GM12878 (cell line): ENCODE results near the gene SSPN. TPM values are rescaled to one million over a fixed set of nuclear protein-coding genes. Genes with fewer than 3 reads are reported as not detected.
A peak's percentile ranks its signal among the peaks of the same experiment; 100 is the strongest.

Experiments used
- CHD2 ChIP-seq: IDR thresholded peaks from 2 replicates; pipeline ENCODE4 v1.6.1; 2011; ENCODE audit warnings: low read depth, low read length, improper control_type of control experiment, borderline replicate concordance
- FOXM1 ChIP-seq: IDR thresholded peaks from 2 replicates; pipeline ENCODE4 v1.6.1; 2012; ENCODE audit warnings: low read depth, mild to moderate bottlenecking, inconsistent platforms, low read length, moderate library complexity
- IRF4 ChIP-seq: IDR thresholded peaks from 2 replicates; pipeline ENCODE4 v1.6.1; 2011; ENCODE audit warnings: low read depth, low read length
- MEF2B ChIP-seq: fragments of 450-650 bp; IDR thresholded peaks from 2 replicates; pipeline ENCODE4 v1.6.1; 2018; ENCODE audit warnings: mild to moderate bottlenecking, moderate library complexity; ENCODE audit not compliant: partially characterized antibody, poor library complexity, severe bottlenecking
- MTA2 ChIP-seq: fragments of 450-650 bp; IDR thresholded peaks from 2 replicates; pipeline ENCODE4 v1.6.1; 2016; ENCODE audit warnings: low read depth, mild to moderate bottlenecking, moderate library complexity
- MTA3 ChIP-seq: IDR thresholded peaks from 2 replicates; pipeline ENCODE4 v1.6.1; 2012; ENCODE audit warnings: low read length, inconsistent platforms, borderline replicate concordance
- NR2C1 ChIP-seq: fragments of 450-650 bp; IDR thresholded peaks from 2 replicates; pipeline ENCODE4 v1.6.1; 2017; ENCODE audit warnings: antibody characterized with exemption, mild to moderate bottlenecking, moderate library complexity
- POLR2A ChIP-seq: IDR thresholded peaks from 2 replicates; pipeline ENCODE4 v1.6.1; 2011; ENCODE audit warnings: low read depth, mild to moderate bottlenecking, low read length
- YY1 ChIP-seq: IDR thresholded peaks from 2 replicates; pipeline ENCODE4 v1.6.1; 2011; ENCODE audit warnings: low read depth, mild to moderate bottlenecking, low read length
- ZBED1 ChIP-seq: IDR thresholded peaks from 2 replicates; pipeline ENCODE4 v1.6.1; 2016; ENCODE audit warnings: borderline replicate concordance
- polyA plus RNA-seq, 11 experiments: library from polyadenylated mRNA; depleted of rRNA in 4 of 11; unstranded in 6 of 11; stranded (reverse) in 5 of 11; fragments of >200 nt; fragmentation: Nextera tagmentation in 4 of 11; fragmentation: Illumina TruSeq in 1 of 11; extraction: Ambion mirVana in 4 of 11; extraction: Trizol in 1 of 11; gene quantifications; 1 replicate in 1 of 11; 2 replicates in 10 of 11; pipeline versions ENCODE4 v1.2.1 to v1.2.3, GENCODE V29; 2011 to 2016; ENCODE audit warnings: inconsistent platforms in 2 of 11, missing spikeins in 2 of 11, low read depth in 1 of 11
- total RNA-seq, 4 experiments: library from RNA; depleted of rRNA in 3 of 4; stranded (reverse); fragments of >200 nt in 3 of 4; fragmentation: Illumina TruSeq in 1 of 4; extraction: Trizol in 1 of 4; gene quantifications; 2 replicates each; pipeline versions ENCODE4 v1.2.1 to v1.2.3, GENCODE V29; 2013 to 2021
- TF ChIP-seq, protein P1 (sequence below): fragments of 450-650 bp; IDR thresholded peaks from 2 replicates; pipeline ENCODE4 v1.6.1; 2016; ENCODE audit warnings: mild to moderate bottlenecking
- TF ChIP-seq, protein P2 (sequence below): fragments of 450-650 bp; conservative IDR thresholded peaks from 2 replicates; pipeline ENCODE4 v1.6.1; 2017; ENCODE audit warnings: mild to moderate bottlenecking, moderate library complexity
- TF ChIP-seq, protein P3 (sequence below): IDR thresholded peaks from 2 replicates; pipeline ENCODE4 v1.6.1; 2012; ENCODE audit warnings: mild to moderate bottlenecking, low read depth, low read length
- TF ChIP-seq, protein P4 (sequence below): fragments of 150-350 bp; IDR thresholded peaks from 2 replicates; pipeline ENCODE4 v1.6.1; 2016; ENCODE audit warnings: low read depth, low read length
- TF ChIP-seq, protein P5 (sequence below): fragments of 450-650 bp; IDR thresholded peaks from 2 replicates; pipeline ENCODE4 v1.6.1; 2017; ENCODE audit warnings: low read depth, mild to moderate bottlenecking, moderate library complexity

The SSPN gene
- total and polyA plus RNA-seq, 10 of the 15 experiments (the other 5 are each of a cell fraction or from before 2014, with no cell fraction given), result 0.04 to 0.41 (median 0.28) TPM; not detected in 5

DNA sequence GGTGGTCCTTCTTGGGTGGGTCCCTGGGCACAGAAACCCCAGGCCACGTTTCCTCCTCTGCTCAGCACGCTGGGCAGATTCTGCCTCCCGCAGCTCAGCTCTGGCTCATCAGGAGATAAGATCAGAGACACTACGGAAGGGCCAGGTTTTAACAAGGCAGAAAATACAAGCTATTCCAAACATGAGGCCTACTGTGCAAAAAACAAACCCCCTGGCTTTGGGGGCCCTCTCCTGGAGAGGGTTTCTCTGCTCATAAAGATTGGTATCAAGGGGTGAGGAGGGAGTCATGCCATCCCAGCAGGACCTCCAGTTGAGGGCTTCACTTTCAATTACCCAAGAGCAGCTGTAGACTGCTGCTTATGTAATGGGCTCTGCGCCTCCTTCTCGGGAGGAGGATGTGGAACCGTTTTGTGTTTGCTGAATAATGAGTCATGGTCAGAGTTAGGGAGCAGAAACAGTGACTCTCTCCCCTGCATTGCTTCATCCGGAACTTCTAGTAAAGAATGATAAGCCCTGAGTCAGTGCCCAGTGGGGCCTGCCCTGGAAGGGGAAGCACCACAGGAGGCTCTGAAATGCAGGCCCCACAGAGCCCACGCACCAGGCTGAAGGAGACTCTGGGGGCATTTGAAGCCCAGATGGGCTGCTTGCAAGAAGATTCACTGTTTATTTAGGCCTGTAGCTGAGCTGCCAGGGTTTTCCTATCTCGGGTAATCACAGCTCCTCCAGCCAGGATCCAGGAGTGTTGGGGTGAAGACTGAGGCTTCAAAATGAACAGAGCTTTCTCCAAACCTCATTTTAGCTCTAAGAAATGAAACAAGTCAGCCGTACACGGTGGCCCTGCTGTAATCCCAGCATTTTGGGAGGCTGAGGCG is 79.3 kb downstream of the SSPN start (continued):
- TF ChIP-seq, protein P1, sequence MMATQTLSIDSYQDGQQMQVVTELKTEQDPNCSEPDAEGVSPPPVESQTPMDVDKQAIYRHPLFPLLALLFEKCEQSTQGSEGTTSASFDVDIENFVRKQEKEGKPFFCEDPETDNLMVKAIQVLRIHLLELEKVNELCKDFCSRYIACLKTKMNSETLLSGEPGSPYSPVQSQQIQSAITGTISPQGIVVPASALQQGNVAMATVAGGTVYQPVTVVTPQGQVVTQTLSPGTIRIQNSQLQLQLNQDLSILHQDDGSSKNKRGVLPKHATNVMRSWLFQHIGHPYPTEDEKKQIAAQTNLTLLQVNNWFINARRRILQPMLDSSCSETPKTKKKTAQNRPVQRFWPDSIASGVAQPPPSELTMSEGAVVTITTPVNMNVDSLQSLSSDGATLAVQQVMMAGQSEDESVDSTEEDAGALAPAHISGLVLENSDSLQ, result no peak
- TF ChIP-seq POLR2A, result peak; percentile 40; the same call in 1 of the 2 replicates
- 0 out of 2 replicates have a peak, but pooled peaks have one; percentile 65 for TF ChIP-seq MTA3
- peak; percentile 78; the same call in 1 of the 2 replicates for TF ChIP-seq ZBED1
- TF ChIP-seq, protein P2, sequence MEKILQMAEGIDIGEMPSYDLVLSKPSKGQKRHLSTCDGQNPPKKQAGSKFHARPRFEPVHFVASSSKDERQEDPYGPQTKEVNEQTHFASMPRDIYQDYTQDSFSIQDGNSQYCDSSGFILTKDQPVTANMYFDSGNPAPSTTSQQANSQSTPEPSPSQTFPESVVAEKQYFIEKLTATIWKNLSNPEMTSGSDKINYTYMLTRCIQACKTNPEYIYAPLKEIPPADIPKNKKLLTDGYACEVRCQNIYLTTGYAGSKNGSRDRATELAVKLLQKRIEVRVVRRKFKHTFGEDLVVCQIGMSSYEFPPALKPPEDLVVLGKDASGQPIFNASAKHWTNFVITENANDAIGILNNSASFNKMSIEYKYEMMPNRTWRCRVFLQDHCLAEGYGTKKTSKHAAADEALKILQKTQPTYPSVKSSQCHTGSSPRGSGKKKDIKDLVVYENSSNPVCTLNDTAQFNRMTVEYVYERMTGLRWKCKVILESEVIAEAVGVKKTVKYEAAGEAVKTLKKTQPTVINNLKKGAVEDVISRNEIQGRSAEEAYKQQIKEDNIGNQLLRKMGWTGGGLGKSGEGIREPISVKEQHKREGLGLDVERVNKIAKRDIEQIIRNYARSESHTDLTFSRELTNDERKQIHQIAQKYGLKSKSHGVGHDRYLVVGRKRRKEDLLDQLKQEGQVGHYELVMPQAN, result no peak
- TF ChIP-seq MTA2, result peak; percentile 89
- TF ChIP-seq MEF2B, result peak; percentile 70
- no peak for TF ChIP-seq NR2C1
- peak; percentile 70 for TF ChIP-seq FOXM1
- TF ChIP-seq, protein P3, sequence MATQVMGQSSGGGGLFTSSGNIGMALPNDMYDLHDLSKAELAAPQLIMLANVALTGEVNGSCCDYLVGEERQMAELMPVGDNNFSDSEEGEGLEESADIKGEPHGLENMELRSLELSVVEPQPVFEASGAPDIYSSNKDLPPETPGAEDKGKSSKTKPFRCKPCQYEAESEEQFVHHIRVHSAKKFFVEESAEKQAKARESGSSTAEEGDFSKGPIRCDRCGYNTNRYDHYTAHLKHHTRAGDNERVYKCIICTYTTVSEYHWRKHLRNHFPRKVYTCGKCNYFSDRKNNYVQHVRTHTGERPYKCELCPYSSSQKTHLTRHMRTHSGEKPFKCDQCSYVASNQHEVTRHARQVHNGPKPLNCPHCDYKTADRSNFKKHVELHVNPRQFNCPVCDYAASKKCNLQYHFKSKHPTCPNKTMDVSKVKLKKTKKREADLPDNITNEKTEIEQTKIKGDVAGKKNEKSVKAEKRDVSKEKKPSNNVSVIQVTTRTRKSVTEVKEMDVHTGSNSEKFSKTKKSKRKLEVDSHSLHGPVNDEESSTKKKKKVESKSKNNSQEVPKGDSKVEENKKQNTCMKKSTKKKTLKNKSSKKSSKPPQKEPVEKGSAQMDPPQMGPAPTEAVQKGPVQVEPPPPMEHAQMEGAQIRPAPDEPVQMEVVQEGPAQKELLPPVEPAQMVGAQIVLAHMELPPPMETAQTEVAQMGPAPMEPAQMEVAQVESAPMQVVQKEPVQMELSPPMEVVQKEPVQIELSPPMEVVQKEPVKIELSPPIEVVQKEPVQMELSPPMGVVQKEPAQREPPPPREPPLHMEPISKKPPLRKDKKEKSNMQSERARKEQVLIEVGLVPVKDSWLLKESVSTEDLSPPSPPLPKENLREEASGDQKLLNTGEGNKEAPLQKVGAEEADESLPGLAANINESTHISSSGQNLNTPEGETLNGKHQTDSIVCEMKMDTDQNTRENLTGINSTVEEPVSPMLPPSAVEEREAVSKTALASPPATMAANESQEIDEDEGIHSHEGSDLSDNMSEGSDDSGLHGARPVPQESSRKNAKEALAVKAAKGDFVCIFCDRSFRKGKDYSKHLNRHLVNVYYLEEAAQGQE, result no peak
- peak; percentile 66 for TF ChIP-seq IRF4
- TF ChIP-seq, protein P4, sequence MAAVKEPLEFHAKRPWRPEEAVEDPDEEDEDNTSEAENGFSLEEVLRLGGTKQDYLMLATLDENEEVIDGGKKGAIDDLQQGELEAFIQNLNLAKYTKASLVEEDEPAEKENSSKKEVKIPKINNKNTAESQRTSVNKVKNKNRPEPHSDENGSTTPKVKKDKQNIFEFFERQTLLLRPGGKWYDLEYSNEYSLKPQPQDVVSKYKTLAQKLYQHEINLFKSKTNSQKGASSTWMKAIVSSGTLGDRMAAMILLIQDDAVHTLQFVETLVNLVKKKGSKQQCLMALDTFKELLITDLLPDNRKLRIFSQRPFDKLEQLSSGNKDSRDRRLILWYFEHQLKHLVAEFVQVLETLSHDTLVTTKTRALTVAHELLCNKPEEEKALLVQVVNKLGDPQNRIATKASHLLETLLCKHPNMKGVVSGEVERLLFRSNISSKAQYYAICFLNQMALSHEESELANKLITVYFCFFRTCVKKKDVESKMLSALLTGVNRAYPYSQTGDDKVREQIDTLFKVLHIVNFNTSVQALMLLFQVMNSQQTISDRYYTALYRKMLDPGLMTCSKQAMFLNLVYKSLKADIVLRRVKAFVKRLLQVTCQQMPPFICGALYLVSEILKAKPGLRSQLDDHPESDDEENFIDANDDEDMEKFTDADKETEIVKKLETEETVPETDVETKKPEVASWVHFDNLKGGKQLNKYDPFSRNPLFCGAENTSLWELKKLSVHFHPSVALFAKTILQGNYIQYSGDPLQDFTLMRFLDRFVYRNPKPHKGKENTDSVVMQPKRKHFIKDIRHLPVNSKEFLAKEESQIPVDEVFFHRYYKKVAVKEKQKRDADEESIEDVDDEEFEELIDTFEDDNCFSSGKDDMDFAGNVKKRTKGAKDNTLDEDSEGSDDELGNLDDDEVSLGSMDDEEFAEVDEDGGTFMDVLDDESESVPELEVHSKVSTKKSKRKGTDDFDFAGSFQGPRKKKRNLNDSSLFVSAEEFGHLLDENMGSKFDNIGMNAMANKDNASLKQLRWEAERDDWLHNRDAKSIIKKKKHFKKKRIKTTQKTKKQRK, result no peak
- peak; percentile 35; the same call in 1 of the 2 replicates for TF ChIP-seq YY1
- TF ChIP-seq, protein P5, sequence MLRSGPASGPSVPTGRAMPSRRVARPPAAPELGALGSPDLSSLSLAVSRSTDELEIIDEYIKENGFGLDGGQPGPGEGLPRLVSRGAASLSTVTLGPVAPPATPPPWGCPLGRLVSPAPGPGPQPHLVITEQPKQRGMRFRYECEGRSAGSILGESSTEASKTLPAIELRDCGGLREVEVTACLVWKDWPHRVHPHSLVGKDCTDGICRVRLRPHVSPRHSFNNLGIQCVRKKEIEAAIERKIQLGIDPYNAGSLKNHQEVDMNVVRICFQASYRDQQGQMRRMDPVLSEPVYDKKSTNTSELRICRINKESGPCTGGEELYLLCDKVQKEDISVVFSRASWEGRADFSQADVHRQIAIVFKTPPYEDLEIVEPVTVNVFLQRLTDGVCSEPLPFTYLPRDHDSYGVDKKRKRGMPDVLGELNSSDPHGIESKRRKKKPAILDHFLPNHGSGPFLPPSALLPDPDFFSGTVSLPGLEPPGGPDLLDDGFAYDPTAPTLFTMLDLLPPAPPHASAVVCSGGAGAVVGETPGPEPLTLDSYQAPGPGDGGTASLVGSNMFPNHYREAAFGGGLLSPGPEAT, result peak; percentile 86
- peak; percentile 44; the same call in 1 of the 2 replicates for TF ChIP-seq CHD2
